NOMO-1 (cell line): Measurements from ENCODE around the gene IMP3.

ENCODE experiments used
- DNase-seq, 2 experiments: peaks; one replicate each; lab custom pipeline; 2025; ENCODE audit not compliant: unreplicated experiment in 2 of 2; lab: John Stamatoyannopoulos, UW

IMP3 gene

DNA sequence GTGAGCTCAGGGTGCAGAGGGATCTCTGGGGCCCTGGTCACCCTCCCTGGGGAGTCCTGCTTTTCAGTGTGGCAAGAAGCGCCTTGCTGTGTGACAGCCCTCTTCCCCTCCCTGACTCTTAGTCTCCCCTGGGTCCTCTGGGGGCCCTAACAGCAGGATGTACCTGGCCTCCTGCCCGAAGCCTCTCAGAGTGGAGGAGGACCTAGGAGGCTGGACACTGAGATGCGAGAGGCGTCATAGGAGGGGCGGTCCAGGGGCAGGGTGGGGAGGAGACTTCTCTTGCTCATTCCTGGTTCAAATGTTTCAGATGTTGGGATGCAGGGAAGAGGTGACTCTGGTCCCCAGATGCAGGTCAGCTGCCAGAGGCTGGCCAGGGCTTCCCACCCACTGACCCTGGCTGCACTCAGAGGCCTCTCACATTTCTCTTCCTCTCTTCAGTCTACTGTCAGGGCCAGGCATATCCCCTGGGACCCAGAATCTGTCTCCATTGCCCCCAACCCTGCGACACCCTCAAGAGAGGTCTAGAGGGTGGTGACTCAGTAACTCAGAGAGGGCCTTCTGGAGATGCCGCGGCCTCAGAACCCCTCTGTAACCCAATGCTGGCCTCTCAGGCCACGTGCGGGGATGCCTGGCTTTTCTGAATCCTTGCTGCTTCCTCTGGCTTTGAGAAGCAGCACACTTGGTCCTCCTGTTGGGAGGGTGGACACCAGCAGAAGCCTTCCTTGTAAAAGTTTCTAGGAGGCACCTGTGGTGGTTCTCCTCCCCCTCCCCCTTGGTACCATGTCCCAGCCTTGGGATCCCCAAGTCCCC is 33.6 kb upstream of the IMP3 start:
- no peak for DNase-seq

GRCh38 chr15:75672646-75673425 is 32.8 kb upstream of the IMP3 start:
- DNase-seq = no peak

DNA sequence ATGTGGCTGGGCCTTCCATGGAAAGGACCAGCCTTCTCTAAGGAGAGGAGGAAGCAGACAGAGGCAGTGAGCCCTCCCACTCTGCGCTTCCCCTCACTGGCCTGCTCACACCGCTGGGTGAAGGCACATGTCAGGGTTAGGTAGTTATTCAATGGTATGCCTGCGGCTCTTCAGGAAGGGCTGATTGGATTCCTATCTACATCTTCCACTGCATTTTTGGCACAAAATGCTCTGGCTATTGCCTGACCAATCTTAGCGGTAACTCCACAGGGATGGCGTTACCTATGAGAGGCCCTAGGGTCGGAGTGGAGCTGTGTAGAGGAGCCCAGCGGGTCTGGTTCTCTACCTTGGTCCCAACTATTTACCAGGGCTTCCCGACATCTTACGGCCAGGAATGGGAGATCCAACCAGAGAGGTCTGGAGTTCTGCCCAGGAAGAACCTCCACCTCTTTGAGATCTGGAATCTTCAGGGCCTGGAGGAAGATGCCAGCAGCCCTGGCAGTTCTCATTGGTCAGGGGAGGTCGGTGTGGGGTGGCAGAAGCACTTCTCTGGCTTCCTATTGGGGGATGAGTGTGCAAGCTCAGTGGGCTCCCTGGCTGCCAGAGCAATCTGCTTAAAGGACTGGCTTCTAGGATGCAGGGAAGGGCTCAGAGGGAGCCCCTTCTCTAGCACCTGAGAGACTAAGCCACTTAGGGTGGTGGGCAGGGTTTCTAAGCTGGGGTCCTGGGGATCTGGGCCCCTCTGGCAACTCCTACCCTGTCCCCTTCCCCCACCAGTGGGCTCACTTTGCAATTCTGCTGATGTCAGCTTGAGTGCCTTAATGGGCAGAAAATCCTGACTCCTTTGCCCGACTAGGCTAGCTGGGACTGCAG is 31.9 kb upstream of the IMP3 start:
- DNase-seq = no peak

DNA sequence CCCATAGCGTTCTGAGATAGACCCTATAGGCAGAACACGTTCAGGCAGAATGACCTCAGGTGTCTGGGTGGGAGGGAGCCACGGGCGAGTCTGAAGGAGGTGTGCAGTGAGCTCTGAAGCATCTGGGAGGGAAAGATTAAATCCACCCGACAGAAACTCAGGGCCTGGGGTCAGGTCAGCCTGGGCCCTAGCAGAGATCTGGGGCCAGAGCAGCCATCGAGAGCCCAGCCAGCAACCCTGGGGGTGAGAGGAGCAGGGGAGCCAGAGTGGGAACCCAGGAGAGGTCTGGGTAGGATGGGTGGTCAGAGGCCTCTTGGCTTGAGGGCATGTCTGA is 29.8 kb upstream of the IMP3 start:
- no peak for DNase-seq

DNA sequence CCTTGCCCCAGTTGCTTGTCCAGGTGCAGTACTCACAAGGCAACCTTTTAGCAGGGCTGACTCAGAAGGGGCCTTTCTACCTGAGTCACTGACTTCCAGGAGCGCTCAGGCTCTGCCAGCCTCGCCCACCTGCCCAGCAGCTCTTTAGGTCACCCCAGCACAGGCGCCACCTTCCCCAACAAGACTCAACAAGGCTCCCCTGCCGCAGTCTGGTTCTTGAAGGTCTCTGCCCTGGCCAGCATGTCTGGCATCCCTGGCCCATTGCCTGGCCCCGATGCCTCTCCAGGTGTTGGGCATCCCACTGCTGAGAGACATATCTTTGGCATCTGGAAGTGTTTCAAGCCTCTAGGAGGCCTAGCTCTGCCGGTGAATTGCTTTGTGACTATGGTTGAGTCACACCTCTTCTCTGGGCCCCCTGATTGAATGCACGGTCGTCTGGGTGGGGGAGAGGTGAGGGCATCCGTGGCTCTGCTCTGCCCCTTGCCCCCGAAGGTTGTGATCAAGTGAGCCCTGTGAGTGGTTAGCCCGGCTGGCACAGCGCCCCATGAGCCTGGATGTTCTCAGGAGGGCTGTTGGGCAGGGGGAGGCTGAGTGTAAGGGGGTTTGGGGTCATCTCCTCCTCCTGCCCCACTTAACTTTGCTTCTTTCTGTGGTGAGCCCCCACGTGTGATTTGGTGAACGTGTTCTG is 29.3 kb upstream of the IMP3 start:
- DNase-seq = no peak

- DNase-seq = no peak
Measured at GRCh38 chr15:75666823-75667501, 26.9 kb upstream of the IMP3 start.

- no peak for DNase-seq
Measured at GRCh38 chr15:75663931-75664421, 24.0 kb upstream of the IMP3 start.

DNA sequence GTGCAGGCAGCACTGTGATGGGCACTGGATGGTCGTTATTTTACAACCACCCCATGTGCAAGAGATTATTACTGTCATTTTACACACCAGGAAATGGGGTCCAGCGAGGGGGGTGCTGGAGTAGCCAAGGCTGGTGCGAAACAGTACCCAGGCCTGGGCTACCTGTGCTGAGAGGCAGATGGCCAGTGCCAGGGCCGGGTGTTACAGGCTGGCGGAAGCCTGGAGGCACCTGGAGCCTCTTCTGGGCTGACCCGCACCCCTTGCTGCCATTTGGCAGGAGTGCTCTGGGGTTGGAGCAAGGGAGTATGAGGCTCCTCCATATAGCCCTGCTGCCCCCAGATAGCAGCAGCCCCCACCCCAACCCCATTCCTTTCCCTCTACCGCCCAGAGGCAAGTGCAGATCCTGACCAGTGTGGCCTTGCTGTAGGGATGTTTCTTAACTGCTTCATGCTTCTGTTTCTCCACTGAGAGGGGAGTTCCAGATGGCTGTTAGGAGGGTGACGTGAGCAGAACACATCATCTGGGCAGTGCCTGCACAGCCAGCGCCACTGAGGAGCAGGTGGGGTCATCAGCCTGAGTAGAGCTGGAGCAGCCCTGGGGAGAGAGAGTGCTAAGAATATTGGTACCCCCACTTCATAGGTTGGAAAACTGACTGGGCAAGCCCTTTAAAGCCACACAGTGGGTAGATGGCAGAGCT is 22.9 kb upstream of the IMP3 start:
- no peak for DNase-seq

GRCh38 chr15:75661756-75662140 is 21.7 kb upstream of the IMP3 start:
- DNase-seq = no peak

- no peak for DNase-seq
Measured at GRCh38 chr15:75661100-75661755, 21.2 kb upstream of the IMP3 start.

DNA sequence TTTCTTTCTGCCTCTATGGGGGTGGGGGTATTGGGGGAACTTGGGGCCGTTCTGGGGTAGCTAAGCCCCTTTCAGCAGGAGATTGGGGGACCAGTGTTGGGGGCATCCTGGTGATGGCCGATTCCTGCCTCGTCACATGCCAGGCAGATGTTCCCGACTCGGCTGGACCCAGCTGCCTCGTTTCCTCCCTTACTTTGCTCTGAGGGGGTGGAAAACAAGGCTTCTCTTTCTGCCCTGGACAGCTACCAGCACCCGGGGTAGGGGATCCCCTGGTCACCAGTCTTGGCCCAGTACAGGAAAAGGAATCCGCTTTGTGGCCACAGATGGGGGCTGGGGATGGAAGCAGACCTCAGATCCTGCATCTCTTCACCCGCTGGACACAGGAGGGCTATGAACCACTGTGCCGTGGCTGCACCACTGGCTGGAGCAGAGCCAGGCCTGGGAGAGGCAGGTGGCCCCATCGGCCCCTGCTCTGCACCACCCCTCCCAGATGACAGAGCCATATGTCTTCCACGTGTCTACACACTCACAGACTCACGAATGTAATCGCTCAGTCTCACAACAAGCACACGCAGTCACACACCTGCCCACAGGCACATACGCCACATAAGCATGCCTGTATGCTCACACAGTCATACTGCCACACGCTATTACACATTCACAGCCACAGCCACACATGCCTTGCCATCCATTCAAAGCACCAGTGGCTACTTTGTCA is 20.1 kb upstream of the IMP3 start:
- DNase-seq = no peak

GRCh38 chr15:75659141-75659771 is 19.2 kb upstream of the IMP3 start:
- no peak for DNase-seq

GRCh38 chr15:75656813-75657212 is 16.8 kb upstream of the IMP3 start:
- no peak for DNase-seq

DNA sequence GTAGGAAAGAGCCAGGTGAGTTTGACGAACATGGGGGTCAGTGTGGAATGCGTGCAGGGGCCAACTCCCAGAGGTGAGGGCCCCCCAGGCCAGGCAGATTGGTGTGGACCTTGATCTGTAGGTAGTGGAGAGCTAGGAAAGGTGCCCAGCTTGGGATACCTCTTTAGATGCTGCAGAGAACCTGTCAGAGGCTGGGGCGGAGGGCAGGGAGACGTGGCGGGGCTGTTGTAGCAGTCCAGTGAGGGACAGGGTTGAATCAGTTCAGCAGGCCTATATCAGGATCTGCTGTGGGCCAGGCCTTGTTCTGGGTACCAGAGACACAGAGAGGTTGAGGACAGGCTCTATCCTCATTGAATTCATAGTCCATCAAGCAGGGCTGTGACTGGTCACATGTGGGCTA is 16.3 kb upstream of the IMP3 start:
- DNase-seq = no peak

DNA sequence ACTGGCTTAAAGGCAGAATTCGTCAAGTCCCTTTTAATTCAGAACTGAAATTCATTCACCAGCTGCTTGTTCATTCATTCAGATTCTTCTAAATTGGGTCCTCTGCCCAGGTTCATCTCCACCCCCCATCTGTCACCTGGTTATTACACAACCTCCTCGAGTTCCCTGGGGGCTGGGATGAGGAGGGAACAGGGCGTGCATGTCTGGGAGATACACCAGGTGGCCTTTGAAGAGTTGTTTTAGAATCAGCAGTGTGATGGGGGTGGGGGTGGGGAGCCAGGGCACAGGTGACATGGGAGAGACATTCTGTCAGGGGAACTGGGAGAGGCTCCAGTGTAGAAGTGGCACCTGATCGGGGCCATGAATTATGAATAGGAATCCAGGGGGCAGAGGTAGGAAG is 15.9 kb upstream of the IMP3 start:
- no peak for DNase-seq

- no peak for DNase-seq
Measured at GRCh38 chr15:75654201-75654907, 14.3 kb upstream of the IMP3 start.

GRCh38 chr15:75653347-75653913 is 13.4 kb upstream of the IMP3 start:
- DNase-seq = no peak
